ENCODE results near the gene CEP68.
"Not testable (repeated sequence)": the region's sequence is repeated elsewhere in the genome, so short reads cannot be mapped to it uniquely, and the experiment has no call there.

The CEP68 gene

GRCh38 chr2:65056215-65057053, at the start of gene CEP68:
CEP68 (plus strand) TSS chr2:65056416; CDS start chr2:65069445, 13,029 bp downstream.
- DNase-seq, result peak; percentile 94

GRCh38 chr2:65013776-65014175, 42.4 kb upstream of the CEP68 start:
- no peak for DNase-seq

GRCh38 chr2:65015731-65016130, 40.5 kb upstream of the CEP68 start:
- DNase-seq, result no peak

GRCh38 chr2:65016789-65017188, 39.4 kb upstream of the CEP68 start:
- DNase-seq, result no peak

- no peak for DNase-seq
These were observed 38.9 kb upstream of the CEP68 start for GRCh38 chr2:65017335-65017734.

GRCh38 chr2:65018141-65018582, 38.1 kb upstream of the CEP68 start:
- no peak for DNase-seq

- no peak for DNase-seq
These were observed 37.2 kb upstream of the CEP68 start for GRCh38 chr2:65019010-65019409.

GRCh38 chr2:65019675-65020195, 36.5 kb upstream of the CEP68 start:
- no peak for DNase-seq

- DNase-seq, result not testable (repeated sequence)
These were observed 36.0 kb upstream of the CEP68 start for GRCh38 chr2:65020251-65020650.

- DNase-seq, result no peak
These were observed 35.2 kb upstream of the CEP68 start for GRCh38 chr2:65020943-65021528.

GRCh38 chr2:65021709-65022108, 34.5 kb upstream of the CEP68 start:
- no peak for DNase-seq

- no peak for DNase-seq
These were observed 34.0 kb upstream of the CEP68 start for GRCh38 chr2:65022189-65022588.

GRCh38 chr2:65023742-65024141, 32.5 kb upstream of the CEP68 start:
- DNase-seq, result no peak

- DNase-seq, result no peak
These were observed 31.9 kb upstream of the CEP68 start for GRCh38 chr2:65024149-65024829.

- DNase-seq, result no peak
These were observed 30.6 kb upstream of the CEP68 start for GRCh38 chr2:65025453-65026123.

GRCh38 chr2:65026154-65026553, 30.1 kb upstream of the CEP68 start:
- no peak for DNase-seq

- no peak for DNase-seq
These were observed 29.3 kb upstream of the CEP68 start for GRCh38 chr2:65026704-65027464.

GRCh38 chr2:65027616-65028244, 28.5 kb upstream of the CEP68 start:
- DNase-seq, result no peak

GRCh38 chr2:65030476-65031332, 25.5 kb upstream of the CEP68 start:
- no peak for DNase-seq

- DNase-seq, result no peak
These were observed 24.7 kb upstream of the CEP68 start for GRCh38 chr2:65031341-65032018.
